Activated naive CD8-positive, alpha-beta T cell (primary cell): ENCODE results near the gene CHAD.
A peak's percentile ranks its signal among the peaks of the same experiment; 100 is the strongest.

Experiments
- H3K27ac Mint-ChIP-seq: one replicate; pipeline ENCODE4 v1.8.0; 2021; ENCODE audit warnings: mixed read lengths
- H3K27me3 Mint-ChIP-seq: one replicate; pipeline ENCODE4 v1.8.0; 2021; ENCODE audit warnings: mixed read lengths
- H3K36me3 Mint-ChIP-seq: one replicate; pipeline ENCODE4 v1.8.0; 2021; ENCODE audit warnings: mixed read lengths
- H3K4me1 Mint-ChIP-seq: one replicate; pipeline ENCODE4 v1.8.0; 2021; ENCODE audit warnings: low read depth, mixed read lengths
- H3K4me3 Mint-ChIP-seq: one replicate; pipeline ENCODE4 v1.8.0; 2021; ENCODE audit warnings: mild to moderate bottlenecking, mixed read lengths
- H3K9me3 Mint-ChIP-seq: one replicate; pipeline ENCODE4 v1.8.0; 2021; ENCODE audit warnings: low read depth, mixed read lengths

CHAD gene

DNA sequence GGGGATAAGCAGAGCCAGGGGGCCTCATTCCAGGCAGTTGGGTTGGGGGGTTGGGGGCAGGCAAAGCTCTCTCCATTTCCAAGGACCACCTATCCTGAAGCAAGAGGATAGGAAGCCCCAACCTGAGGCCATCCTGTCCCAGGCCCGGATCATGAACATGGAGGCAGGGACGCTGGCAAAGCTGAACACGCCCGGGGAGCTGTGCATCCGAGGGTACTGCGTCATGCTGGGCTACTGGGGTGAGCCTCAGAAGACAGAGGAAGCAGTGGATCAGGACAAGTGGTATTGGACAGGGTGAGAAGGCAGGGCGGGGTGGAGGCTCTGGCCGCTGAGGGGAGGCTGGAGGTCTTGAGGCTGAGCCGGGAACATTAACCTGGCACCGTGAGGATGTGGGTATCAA is 3.6 kb upstream of the CHAD start:
- Mint-ChIP-seq H3K9me3 (no peaks in the 10 kb centered on the region), H3K36me3 (no peaks in the 10 kb centered on the region), H3K27ac (no peak overlapping the region), H3K4me1 (peaks cover 15% of the 10 kb centered on the region), H3K27me3 (peaks cover 6% of the 10 kb centered on the region), H3K4me3 (no peak overlapping the region)

DNA sequence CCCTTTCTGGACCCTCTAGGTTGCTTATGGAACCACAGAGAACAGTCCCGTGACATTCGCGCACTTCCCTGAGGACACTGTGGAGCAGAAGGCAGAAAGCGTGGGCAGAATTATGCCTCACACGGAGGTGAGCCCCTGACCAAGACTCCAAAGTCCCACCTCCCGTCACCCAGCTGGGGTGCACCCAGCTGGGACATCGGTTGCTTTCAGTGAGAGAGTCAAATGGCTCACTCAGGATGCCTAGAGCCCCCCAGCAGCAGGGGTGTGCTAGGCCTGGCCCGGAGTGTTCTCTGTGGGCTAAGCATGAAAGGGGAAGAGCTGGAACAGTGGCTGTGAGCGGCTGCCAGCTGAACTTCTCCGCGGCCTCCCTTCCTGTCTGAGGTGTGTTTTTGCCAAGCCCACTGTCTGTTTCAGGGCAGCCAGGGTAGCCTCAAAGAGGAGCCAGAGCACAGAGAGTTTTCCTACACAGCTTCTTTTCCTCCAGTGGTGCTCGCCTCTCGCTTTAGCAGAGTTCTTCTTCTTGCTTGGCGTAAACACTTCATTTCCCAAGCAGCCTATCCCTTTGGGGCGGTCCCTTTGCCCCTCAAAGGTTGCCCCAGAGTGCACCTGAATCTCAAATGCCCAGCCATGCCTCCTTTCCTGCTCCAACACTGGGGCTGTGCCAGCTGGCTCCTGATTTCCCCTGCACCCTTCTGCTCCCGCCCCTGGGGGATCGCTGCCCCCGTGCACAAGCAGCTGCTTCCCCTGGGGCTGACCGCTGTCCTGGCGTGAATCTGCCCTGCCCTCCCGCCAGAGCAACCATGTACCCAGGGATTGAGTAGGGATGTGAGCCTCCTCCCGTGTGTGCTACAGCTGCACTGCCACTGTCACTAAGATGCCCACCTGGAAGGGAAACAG is 2.6 kb upstream of the CHAD start:
- Mint-ChIP-seq H3K27me3 (peaks cover 6% of the 10 kb centered on the region), H3K4me1 (peaks cover 15% of the 10 kb centered on the region), H3K36me3 (no peaks in the 10 kb centered on the region), H3K4me3 (no peak overlapping the region), H3K27ac (no peak overlapping the region), H3K9me3 (no peaks in the 10 kb centered on the region)

DNA sequence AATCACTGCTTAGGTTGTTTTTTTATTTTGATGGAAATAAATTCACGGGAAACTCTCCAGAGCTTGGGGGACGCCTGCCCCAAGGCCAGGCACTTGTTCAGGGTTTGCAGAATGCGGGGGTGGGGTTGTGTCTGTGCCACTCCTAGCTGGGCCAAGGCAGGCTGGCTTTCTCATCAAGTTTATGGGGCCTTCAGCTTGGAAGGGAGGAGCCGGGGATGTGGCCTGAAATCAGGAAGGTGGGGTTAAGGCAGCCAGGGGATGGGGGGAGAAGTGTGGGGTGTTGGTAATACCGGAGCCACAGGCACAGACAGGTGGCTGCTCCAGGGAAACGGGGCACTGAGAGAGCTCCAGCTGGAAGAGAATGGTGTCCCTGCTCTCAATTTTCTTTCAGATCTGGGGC is 1.7 kb upstream of the CHAD start:
- H3K27ac Mint-ChIP-seq = no peak overlapping the region
- H3K36me3 Mint-ChIP-seq = no peaks in the 10 kb centered on the region
- peaks cover 6% of the 10 kb centered on the region for H3K27me3 Mint-ChIP-seq
- peaks cover 15% of the 10 kb centered on the region for H3K4me1 Mint-ChIP-seq
- H3K9me3 Mint-ChIP-seq = no peaks in the 10 kb centered on the region
- peak overlapping the region; percentile 20 for H3K4me3 Mint-ChIP-seq

DNA sequence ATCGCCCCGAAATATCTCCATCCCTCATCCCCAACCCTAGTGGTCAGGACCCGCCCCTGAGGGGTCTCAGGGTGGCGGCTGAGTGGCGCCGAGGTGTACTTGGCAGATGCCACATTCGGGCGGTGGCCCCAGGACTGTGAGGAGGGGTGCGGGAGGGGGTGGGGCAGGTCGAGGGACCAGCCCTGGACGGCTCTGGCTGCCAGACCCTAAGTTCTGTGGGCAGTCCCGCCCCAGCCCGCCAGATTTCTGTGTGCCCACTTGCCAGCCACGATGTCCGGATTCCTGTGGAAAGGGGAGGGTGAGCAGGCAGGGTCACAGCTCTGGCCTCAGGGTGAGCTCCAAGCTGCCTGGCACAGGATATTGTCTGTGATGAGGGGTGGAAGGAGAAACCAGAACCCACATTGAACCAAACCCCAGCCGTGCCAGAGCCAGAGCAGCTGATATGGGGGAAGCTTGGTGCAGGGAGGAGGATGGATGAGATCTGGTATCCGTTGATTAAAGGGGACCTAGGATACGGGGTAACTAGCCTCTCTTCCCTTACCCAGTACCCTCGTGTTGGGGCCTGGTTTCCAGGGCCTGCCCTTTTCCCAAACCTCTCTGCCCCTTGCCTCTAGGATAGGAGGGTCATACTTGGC is 1.1 kb upstream of the CHAD start:
- H3K27ac Mint-ChIP-seq = no peak overlapping the region
- H3K4me1 Mint-ChIP-seq = peaks cover 15% of the 10 kb centered on the region
- peaks cover 6% of the 10 kb centered on the region for H3K27me3 Mint-ChIP-seq
- peak overlapping the region; percentile 23 for H3K4me3 Mint-ChIP-seq
- H3K36me3 Mint-ChIP-seq = no peaks in the 10 kb centered on the region
- no peaks in the 10 kb centered on the region for H3K9me3 Mint-ChIP-seq

DNA sequence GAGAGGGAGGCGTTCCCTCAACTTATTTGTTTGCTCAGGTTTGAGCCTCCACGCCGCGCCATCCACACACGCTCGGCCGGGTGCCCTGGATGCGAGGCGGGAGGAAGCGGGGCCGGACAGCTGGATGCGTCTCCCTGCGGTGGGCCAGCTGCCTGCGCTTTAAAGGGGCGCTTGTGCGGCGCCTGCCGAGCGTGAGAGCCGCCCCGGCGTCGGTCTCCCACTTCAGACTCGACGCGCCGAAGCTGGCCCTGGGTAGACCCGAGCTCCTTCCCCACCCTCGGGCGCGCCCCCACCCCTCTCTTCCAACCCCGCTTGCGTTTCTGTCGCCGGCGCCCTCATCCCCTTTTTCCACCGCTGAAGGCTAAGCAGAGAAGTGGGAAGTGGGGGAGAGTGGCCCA is 527 bp upstream of the CHAD start:
- Mint-ChIP-seq H3K4me1 (peaks cover 15% of the 10 kb centered on the region), H3K9me3 (no peaks in the 10 kb centered on the region), H3K36me3 (no peaks in the 10 kb centered on the region), H3K27ac (no peak overlapping the region), H3K27me3 (peaks cover 6% of the 10 kb centered on the region), H3K4me3 (peak overlapping the region; percentile 23)

DNA sequence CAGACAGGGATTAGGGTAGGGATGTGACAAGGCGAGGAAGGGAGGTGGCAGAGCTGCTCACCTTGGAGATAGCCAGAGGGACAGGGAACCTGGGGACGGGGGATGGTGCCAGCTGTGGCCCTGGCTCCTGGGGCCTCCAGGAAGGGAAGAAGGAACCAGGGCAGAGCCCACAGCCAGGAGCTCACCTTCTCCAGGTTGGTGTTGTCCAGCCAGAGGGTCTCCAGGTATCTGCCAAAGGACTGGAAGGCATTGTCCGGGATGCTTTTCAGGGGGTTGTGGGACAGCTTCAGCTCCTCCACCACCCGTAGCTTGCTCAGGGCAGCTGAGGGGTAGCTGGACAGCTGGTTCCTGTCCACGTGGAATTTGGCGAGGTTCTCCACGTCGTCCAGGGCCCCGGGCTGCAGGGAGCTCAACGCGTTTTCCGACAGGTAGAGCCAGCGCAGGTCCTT is 801 bp downstream of the CHAD start:
- no peaks in the 10 kb centered on the region for H3K36me3 Mint-ChIP-seq
- peak overlapping the region; percentile 23 for H3K4me3 Mint-ChIP-seq
- H3K27me3 Mint-ChIP-seq = peaks cover 6% of the 10 kb centered on the region
- no peaks in the 10 kb centered on the region for H3K9me3 Mint-ChIP-seq
- no peak overlapping the region for H3K27ac Mint-ChIP-seq
- peaks cover 15% of the 10 kb centered on the region for H3K4me1 Mint-ChIP-seq

DNA sequence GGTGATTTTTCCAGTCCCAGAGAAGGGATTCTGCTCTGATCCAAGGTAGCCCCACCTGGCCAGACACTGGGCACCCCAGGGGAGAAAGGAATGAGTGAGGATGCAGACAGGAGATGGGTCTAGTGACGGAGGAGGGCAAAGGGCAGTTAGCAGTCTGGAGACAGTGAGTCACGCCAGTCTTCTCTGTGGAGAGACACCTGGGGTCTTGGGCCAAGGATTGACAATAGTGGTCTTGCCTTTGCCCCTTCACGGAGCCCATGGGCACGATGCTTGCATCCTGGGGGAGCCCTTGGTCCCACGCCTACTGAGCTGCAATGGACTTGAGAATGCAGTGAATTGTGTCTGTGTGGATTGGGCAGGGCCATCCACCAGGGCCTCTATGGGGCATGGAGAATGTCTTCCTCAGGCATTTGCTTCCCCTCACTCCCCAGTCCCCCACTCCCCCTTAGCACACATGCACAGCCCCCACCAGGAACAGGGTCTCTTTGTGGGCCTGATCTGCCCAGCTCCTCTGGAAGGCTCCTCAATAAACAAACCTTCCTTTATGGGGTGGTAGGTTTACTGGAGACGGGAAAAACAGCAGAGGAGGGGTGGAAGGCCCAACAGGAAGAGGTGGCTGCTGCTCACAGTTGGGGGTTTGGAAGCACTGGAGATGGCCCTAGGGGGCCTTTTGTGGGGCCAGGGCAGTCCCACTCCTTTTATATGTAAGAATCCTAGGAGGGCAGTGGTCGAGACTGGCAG is 1.4 kb downstream of the CHAD start:
- Mint-ChIP-seq H3K4me3 (peak overlapping the region; percentile 23), H3K27me3 (peaks cover 6% of the 10 kb centered on the region), H3K36me3 (no peaks in the 10 kb centered on the region), H3K4me1 (peaks cover 15% of the 10 kb centered on the region), H3K27ac (no peak overlapping the region), H3K9me3 (no peaks in the 10 kb centered on the region)

DNA sequence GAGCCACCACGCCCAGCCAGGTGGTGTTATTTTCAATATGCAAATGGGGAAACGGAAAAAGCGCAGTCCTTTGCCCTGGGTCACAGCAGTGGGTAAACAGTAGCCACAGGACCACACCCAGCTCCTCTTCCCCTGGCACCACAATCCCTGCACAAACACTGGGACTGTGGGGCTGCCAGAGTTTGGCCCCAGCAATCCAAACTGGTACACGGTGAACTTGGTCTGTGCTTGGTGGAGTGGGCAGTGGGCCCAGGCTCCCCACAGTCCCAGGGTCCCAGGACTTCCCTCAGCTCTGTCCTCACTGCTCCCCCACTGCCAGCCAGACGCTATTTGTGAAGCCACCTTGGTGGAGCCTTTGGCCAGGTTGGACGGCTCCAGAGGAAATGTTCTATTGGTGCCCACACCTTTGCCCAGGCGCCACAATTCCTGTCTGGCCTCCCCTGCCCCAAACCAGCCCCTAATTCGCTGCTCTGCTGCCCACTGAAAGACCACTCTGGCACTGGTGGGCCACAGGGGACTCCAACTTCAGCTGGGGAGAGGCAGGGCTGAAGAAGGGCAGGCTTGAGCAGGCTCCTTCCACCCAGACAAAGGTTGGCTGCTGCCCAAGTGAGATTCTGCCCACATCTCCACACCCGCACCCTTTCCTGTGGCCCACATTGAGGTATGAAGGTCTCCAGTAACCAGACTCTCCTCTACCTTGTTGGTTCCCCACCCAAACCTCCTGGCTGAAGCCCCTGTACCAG is 2.1 kb downstream of the CHAD start:
- peaks cover 6% of the 10 kb centered on the region for H3K27me3 Mint-ChIP-seq
- no peaks in the 10 kb centered on the region for H3K36me3 Mint-ChIP-seq
- no peak overlapping the region for H3K27ac Mint-ChIP-seq
- no peak overlapping the region for H3K4me3 Mint-ChIP-seq
- H3K9me3 Mint-ChIP-seq = no peaks in the 10 kb centered on the region
- H3K4me1 Mint-ChIP-seq = peaks cover 13% of the 10 kb centered on the region

DNA sequence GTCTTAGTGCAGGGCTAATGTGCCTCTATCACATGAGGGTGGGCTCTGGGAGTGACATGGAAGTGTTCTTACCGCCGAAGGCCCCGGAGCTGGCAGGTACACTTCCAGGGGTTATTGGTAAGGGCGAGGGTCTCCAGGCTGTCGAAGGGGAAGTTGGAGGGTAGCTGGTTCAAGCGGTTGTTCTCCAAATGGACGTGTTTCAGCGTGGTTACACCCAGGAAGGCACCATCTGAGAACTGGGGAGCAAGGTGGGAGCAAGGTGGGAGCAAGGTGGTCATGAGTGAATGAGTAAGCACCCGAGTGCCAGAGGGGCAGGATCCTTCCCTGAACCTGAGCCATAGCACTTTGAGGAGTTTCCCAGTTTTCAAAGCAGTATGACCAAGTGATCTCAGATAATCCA is 3.0 kb downstream of the CHAD start:
- peaks cover 8% of the 10 kb centered on the region for H3K4me1 Mint-ChIP-seq
- H3K36me3 Mint-ChIP-seq = no peaks in the 10 kb centered on the region
- no peak overlapping the region for H3K4me3 Mint-ChIP-seq
- H3K27me3 Mint-ChIP-seq = peaks cover 6% of the 10 kb centered on the region
- H3K9me3 Mint-ChIP-seq = no peaks in the 10 kb centered on the region
- H3K27ac Mint-ChIP-seq = no peak overlapping the region

DNA sequence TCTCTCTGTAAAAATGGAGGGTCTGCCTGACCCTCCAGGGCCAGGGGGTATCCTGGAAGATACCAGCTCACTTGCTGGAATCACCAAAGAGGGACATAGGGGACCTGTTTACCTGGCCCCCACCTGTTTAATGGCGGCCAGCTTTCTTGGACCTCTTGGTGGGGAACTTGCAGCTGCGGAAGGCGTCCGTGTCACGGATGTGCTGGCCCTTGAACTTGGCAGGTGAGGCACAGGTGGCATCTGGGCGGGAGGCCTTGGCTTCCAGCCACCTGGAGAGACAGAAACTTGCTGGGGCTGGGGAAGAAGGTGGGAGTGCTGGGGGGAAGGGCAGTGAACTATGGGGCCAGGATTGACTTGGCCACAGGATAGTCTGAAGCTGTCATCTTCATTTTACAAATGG is 3.5 kb downstream of the CHAD start:
- H3K4me3 Mint-ChIP-seq = no peak overlapping the region
- no peak overlapping the region for H3K27ac Mint-ChIP-seq
- H3K9me3 Mint-ChIP-seq = no peaks in the 10 kb centered on the region

DNA sequence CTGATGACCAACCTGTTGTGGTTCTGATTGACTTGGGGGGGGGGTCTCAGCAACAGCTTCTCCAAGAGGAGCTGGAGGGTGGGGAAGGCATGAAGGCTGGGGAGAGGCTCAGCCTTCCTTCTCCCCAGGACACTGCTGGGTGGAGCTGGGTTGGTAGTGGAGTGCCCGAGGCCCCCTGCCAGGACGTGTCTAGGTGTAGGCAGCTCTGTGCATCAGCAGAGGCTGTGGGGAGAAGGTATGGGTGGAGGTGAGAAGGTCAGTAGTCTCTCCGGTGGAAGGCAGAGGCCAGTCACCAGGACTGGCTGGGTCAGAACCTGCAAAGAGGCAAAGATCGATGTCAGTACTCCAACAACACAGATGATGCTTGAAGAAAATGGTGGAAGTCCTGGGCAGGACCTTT is 3.9 kb downstream of the CHAD start:
- H3K27me3 Mint-ChIP-seq = peaks cover 6% of the 10 kb centered on the region
- H3K4me3 Mint-ChIP-seq = no peak overlapping the region
- no peak overlapping the region for H3K27ac Mint-ChIP-seq
- no peaks in the 10 kb centered on the region for H3K9me3 Mint-ChIP-seq
- no peaks in the 10 kb centered on the region for H3K36me3 Mint-ChIP-seq
- H3K4me1 Mint-ChIP-seq = peaks cover 8% of the 10 kb centered on the region

More for the DNA sequence above, 3.5 kb downstream of the CHAD start:
- no peaks in the 10 kb centered on the region for H3K36me3 Mint-ChIP-seq
- peaks cover 6% of the 10 kb centered on the region for H3K27me3 Mint-ChIP-seq
- H3K4me1 Mint-ChIP-seq = peaks cover 8% of the 10 kb centered on the region

DNA sequence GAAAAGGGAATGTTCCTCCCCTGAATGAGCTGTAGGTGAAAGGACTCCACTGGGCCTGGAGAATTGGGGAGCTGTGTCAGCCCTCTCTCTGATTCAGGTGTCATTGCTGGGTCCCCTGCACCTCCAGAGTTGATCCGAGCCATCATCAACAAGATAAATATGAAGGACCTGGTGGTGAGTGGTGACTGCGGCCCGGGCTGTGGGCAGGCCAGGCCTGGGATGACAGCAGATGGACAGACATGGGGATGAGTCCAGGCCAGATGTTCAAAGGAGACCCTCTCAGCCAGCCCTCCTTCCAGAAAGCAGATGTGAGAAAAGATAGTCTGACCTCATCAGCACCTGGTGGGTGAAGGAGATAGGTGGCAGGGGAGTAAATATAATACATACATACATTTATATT is 4.6 kb downstream of the CHAD start:
- Mint-ChIP-seq H3K27me3 (peaks cover 6% of the 10 kb centered on the region), H3K36me3 (no peaks in the 10 kb centered on the region), H3K27ac (no peak overlapping the region), H3K4me3 (no peak overlapping the region), H3K9me3 (no peaks in the 10 kb centered on the region), H3K4me1 (peaks cover 6% of the 10 kb centered on the region)

DNA sequence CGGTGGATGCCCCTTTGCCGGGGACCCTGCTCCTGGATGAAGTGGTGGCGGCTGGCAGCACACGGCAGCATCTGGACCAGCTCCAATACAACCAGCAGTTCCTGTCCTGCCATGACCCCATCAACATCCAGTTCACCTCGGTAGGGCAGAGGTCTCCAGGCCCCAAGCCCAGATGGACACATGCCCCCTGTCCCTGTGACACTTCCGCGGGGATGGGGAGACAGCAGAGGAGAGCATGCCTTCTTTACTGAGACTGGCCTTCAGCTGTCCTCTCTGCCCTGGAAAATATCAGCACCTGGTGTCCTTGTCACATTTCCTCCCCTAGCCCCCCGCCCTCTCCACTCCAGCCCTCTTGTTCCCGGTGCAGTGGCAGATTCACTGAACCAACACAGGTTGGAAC is 6.2 kb downstream of the CHAD start:
- H3K27ac Mint-ChIP-seq = no peak overlapping the region
- no peaks in the 10 kb centered on the region for H3K9me3 Mint-ChIP-seq
- no peaks in the 10 kb centered on the region for H3K27me3 Mint-ChIP-seq
- H3K4me1 Mint-ChIP-seq = no peaks in the 10 kb centered on the region
- no peak overlapping the region for H3K4me3 Mint-ChIP-seq
- no peaks in the 10 kb centered on the region for H3K36me3 Mint-ChIP-seq

DNA sequence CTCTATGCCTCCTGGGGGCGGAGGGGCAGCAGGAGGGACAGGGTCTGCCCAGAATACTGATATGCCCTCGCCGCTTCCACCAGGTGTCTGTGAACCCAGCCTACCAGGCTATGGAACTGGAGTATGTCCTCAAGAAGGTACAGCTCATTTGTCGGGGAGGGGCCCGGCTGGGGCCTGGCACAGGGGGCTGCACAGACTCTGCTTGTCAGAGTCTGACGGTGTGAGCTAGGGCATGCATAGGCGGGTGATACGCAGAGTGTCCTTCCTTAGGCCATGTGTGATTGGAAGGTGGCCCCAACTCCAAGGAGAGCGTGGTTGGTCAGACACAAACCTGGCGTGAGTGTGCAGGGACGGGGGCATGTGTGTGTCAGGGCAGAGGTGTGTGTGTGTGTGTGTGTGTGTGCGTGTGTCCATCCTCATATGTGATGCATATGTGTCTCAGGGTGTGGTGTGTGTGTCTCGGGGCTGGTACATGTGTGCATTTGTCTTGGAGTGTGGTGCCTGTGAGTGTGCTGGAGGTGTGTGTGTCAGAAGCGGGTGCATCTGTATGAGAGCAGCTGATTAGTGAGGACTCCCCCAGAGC is 7.0 kb downstream of the CHAD start:
- Mint-ChIP-seq H3K36me3 (no peaks in the 10 kb centered on the region), H3K4me3 (no peak overlapping the region), H3K4me1 (no peaks in the 10 kb centered on the region), H3K27me3 (no peaks in the 10 kb centered on the region), H3K27ac (no peak overlapping the region), H3K9me3 (no peaks in the 10 kb centered on the region)
